GM12878 (cell line): ENCODE measurements around the gene MACROD2. TPM values are rescaled to one million over a fixed set of nuclear protein-coding genes. Genes with fewer than 3 reads are reported as not detected.

Experiments
- ATAC-seq: fragments of 200-7000 bp; cut with Tn5 transposase; 3 replicates; pipeline ENCODE4 v1.9.1; 2020; ENCODE audit warnings: mild to moderate bottlenecking, moderate library complexity
- BruUV-seq: library from RNA; stranded (reverse); fragments of 400-500 nt; replicated peaks from 2 replicates; lab custom pipeline; 2021; lab: Mats Ljungman, UMichigan
- CTCF ChIA-PET: fragments of 300-600 bp; sonication (Branson Sonifier 250); formaldehyde crosslinking; extraction: SDS; loops from one replicate; lab custom pipeline; 2021; ENCODE audit warnings: inconsistent platforms; lab: Yijun Ruan, JAX
- POLR2A ChIA-PET: fragments of 350-600 bp; formaldehyde crosslinking; extraction: SDS; loops from one replicate; lab custom pipeline; 2021; ENCODE audit warnings: inconsistent platforms; lab: Charles Lee
- RAD21 ChIA-PET: fragments of 300-600 bp; sonication (Branson Sonifier 250); formaldehyde crosslinking; loops from one replicate; lab custom pipeline; 2023; ENCODE audit warnings: antibody characterized with exemption; ENCODE audit not compliant: unreplicated experiment; lab: Charles Lee
- SMC1A ChIA-PET: fragments of 300-600 bp; sonication (Branson Sonifier 250); formaldehyde crosslinking; loops from one replicate; lab custom pipeline; 2023; ENCODE audit not compliant: unreplicated experiment, uncharacterized antibody; lab: Charles Lee
- DNase-seq: peaks from one replicate; pipeline ENCODE4 v3.0.0-alpha.2; 2011; ENCODE audit warnings: low read depth, low spot score
- FAIRE-seq: peaks from 3 replicates; lab custom pipeline; 2011; peaks lifted over from hg19 to GRCh38; lab: Jason Lieb, UNC
- H2AFZ ChIP-seq: 2 replicates; pipeline ENCODE4 v1.6.0; 2011; ENCODE audit warnings: low read depth, low read length, control low read depth; ENCODE audit not compliant: control insufficient read depth
- H3K27ac ChIP-seq: 2 replicates; pipeline ENCODE4 v1.5.1; 2011; ENCODE audit warnings: control low read depth; ENCODE audit not compliant: control insufficient read depth, insufficient read depth
- H3K27me3 ChIP-seq, 2 experiments: replicated peaks in 1 of 2; 2 replicates each; pipeline versions ENCODE4 v1.6.0 to v1.6.1; 2011; ENCODE audit warnings: low read length in 1 of 2; ENCODE audit not compliant: control insufficient read depth in 2 of 2, insufficient read depth in 2 of 2
- H3K36me3 ChIP-seq, 2 experiments: 2 replicates each; pipeline ENCODE4 v1.5.1; 2011; ENCODE audit warnings: low read length in 1 of 2; ENCODE audit not compliant: control insufficient read depth in 2 of 2, insufficient read depth in 2 of 2
- H3K4me1 ChIP-seq: 2 replicates; pipeline ENCODE4 v1.6.1; 2011; ENCODE audit warnings: mild to moderate bottlenecking, low read length, moderate library complexity, mixed read lengths; ENCODE audit not compliant: control insufficient read depth, insufficient read depth
- H3K4me2 ChIP-seq: 2 replicates; pipeline ENCODE4 v1.6.0; 2011; ENCODE audit warnings: control low read depth; ENCODE audit not compliant: control insufficient read depth, insufficient read depth
- H3K4me3 ChIP-seq: fragments of 200-600 bp; sonication (generic); 2 replicates; pipeline ENCODE4 v1.5.1; 2016
- H3K79me2 ChIP-seq: 2 replicates; pipeline ENCODE4 v1.6.0; 2011; ENCODE audit warnings: low read length; ENCODE audit not compliant: control insufficient read depth, insufficient read depth
- H3K9ac ChIP-seq: 2 replicates; pipeline ENCODE4 v1.8.0; 2011; ENCODE audit warnings: low read length, control low read depth, mixed read lengths; ENCODE audit not compliant: control insufficient read depth, insufficient read depth
- H3K9me3 ChIP-seq: replicated peaks from 3 replicates; pipeline ENCODE4 v1.5.1; 2011; ENCODE audit warnings: mild to moderate bottlenecking, low read length; ENCODE audit not compliant: control insufficient read depth, insufficient read depth
- H4K20me1 ChIP-seq: 2 replicates; pipeline ENCODE4 v1.6.0; 2011; ENCODE audit not compliant: control insufficient read depth, insufficient read depth
- HDAC2 ChIP-seq: fragments of 200-600 bp; sonication (generic); IDR thresholded peaks from 2 replicates; pipeline ENCODE4 v1.6.1; 2017
- HDGF ChIP-seq: fragments of 450-650 bp; IDR thresholded peaks from 2 replicates; pipeline ENCODE4 v1.6.1; 2016; ENCODE audit warnings: antibody characterized with exemption
- JUNB ChIP-seq: IDR thresholded peaks from 2 replicates; pipeline ENCODE4 v1.6.1; 2016; ENCODE audit warnings: antibody characterized with exemption, mild to moderate bottlenecking
- YBX1 ChIP-seq: fragments of 450-650 bp; IDR thresholded peaks from 2 replicates; pipeline ENCODE4 v1.6.1; 2016; ENCODE audit warnings: antibody characterized with exemption
- WGBS: methylation state at CpG from one replicate; pipeline ENCODE4 v1.1.6; 2016; ENCODE audit warnings: low lambda C conversion rate; ENCODE audit not compliant: insufficient replicate concordance, insufficient coverage; ENCODE audit errors: missing lambda C conversion rate; 5-methylcytosine and 5-hydroxymethylcytosine counted together
- in situ Hi-C: fragments of 300-500 bp; cut with MboI; formaldehyde crosslinking; loops from 9 replicates; pipeline ENCODE4 v1.14.3; 2018; ENCODE audit warnings: mixed read lengths
- intact Hi-C: fragments of 100-400 bp; cut with micrococcal nuclease; formaldehyde crosslinking; loops from one replicate; pipeline ENCODE4 v1.14.2; 2022; ENCODE audit not compliant: unreplicated experiment
- polyA plus RNA-seq, 11 experiments: library from polyadenylated mRNA; depleted of rRNA in 4 of 11; unstranded in 6 of 11; stranded (reverse) in 5 of 11; fragments of >200 nt; fragmentation: Nextera tagmentation in 4 of 11; fragmentation: Illumina TruSeq in 1 of 11; extraction: Ambion mirVana in 4 of 11; extraction: Trizol in 1 of 11; gene quantifications; 1 replicate in 1 of 11; 2 replicates in 10 of 11; pipeline versions ENCODE4 v1.2.1 to v1.2.3, GENCODE V29; 2011 to 2016; ENCODE audit warnings: inconsistent platforms in 2 of 11, missing spikeins in 2 of 11, low read depth in 1 of 11
- total RNA-seq, 4 experiments: library from RNA; depleted of rRNA in 3 of 4; stranded (reverse); fragments of >200 nt in 3 of 4; fragmentation: Illumina TruSeq in 1 of 4; extraction: Trizol in 1 of 4; gene quantifications; 2 replicates each; pipeline versions ENCODE4 v1.2.1 to v1.2.3, GENCODE V29; 2013 to 2021

MACROD2 gene
- total and polyA plus RNA-seq, 10 of the 15 experiments (the other 5 are each of a cell fraction or from before 2014, with no cell fraction given): 1.1 to 21.5 (median 2.2) TPM

DNA sequence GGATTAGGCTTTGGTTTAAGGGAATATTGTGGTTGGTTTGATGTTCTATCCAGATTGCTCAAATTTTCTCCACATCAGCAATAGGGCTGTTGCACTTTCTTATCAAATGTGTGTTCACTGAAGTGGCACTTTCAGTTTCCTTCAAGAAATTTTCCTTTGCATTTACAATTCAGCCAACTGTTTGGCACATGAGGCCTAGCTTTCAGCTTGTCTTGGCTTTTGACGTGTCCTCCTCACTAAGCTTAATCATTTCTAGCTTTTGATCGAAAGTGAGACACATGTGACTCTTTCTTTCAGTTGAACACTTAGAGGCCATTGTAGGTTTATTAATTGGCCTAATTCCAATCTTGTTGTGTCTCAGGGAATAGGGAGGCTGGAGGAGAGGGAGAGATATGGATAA lies 237.3 kb downstream of the MACROD2 start:
- H3K9me3 ChIP-seq: no peaks in the 10 kb centered on the region
- intact Hi-C loops: no loop called here
- in situ Hi-C loops: no loop called here
- CTCF ChIA-PET: no interaction called here
- no peak overlapping the region for H2AFZ ChIP-seq
- TF ChIP-seq HDAC2: no peak
- TF ChIP-seq JUNB: peak; percentile 44
- RAD21 ChIA-PET: no interaction called here
- POLR2A ChIA-PET: no interaction called here
- H3K27ac ChIP-seq: no peak overlapping the region
- DNase-seq (peak; percentile 33), ATAC-seq (peak; percentile 66), FAIRE-seq (no peak)
- H3K79me2 ChIP-seq: no peaks in the 10 kb centered on the region
- 3% methylated on average over 2 of the region's 2 CpGs for WGBS
- SMC1A ChIA-PET: no interaction called here
- H3K4me2 ChIP-seq: no peak overlapping the region
- H4K20me1 ChIP-seq: no peaks in the 10 kb centered on the region
- no peak overlapping the region for H3K4me3 ChIP-seq
- H3K36me3 ChIP-seq: no peaks in the 10 kb centered on the region
- H3K27me3 ChIP-seq: no peaks in the 10 kb centered on the region
- no TSS peak for BruUV-seq
- no peaks in the 10 kb centered on the region for H3K4me1 ChIP-seq
- H3K9ac ChIP-seq: no peak overlapping the region

DNA sequence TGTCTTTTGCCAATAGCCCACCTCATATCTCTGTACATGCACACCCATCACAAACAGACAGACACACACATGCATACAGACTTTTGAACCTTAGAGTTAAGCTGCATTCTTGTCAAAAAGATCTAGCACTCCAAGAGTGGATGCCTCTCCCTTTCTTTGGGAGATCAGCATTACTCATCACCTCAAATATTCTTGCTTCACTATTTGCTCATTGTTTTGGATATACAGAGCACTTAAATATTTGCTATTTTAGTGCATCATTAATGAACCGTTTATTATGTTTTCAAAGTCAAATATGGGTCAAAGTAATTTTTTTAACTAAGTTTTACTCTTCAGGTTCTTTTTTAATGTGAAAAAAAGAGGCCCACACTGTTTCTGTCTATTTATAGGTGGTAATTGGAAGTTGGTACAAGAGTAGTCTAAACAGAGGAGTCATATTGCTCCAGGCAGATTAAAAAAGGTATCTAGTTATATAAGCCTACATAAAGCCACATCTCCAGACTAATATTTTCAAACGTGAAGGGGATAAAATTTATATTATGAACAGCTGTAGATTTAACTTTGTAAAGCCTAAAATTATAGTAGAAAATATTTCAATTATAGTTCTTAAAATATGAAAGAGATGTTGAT lies 239.5 kb downstream of the MACROD2 start:
- Histone ChIP-seq H3K27ac (no peak overlapping the region), H3K9me3 (no peaks in the 10 kb centered on the region), H3K27me3 (no peaks in the 10 kb centered on the region), H4K20me1 (no peaks in the 10 kb centered on the region), H3K4me3 (no peak overlapping the region), H3K36me3 (no peaks in the 10 kb centered on the region), H3K4me2 (no peak overlapping the region), H3K79me2 (no peaks in the 10 kb centered on the region), H2AFZ (no peak overlapping the region), H3K9ac (no peak overlapping the region), H3K4me1 (no peaks in the 10 kb centered on the region)
- in situ Hi-C loops (no loop called here), intact Hi-C loops (no loop called here)
- POLR2A ChIA-PET: no interaction called here
- no peak for DNase-seq
- CTCF ChIA-PET: no interaction called here
- BruUV-seq: no TSS peak
- TF ChIP-seq YBX1 (no peak), HDGF (no peak)
- SMC1A ChIA-PET: interaction anchor here (0.6 kb wide), 1 partner anchor 344 kb away, joined by 3 read pairs; no protein-coding TSS in a partner anchor
- no peak for FAIRE-seq
- ATAC-seq: no peak
- WGBS: 0% methylated on average over 2 of the region's 2 CpGs
- RAD21 ChIA-PET: no interaction called here
